SH-SY5Y (cell line): ENCODE results near the gene PTER.

ENCODE experiments used
- GATA2 ChIP-seq: IDR thresholded peaks from 2 replicates; pipeline ENCODE4 v1.6.1; 2011; ENCODE audit warnings: mild to moderate bottlenecking, low read depth, low read length
- GATA3 ChIP-seq: IDR thresholded peaks from 2 replicates; pipeline ENCODE4 v1.6.1; 2011; ENCODE audit warnings: low read depth, mild to moderate bottlenecking, low read length, moderate library complexity

Gene PTER

DNA sequence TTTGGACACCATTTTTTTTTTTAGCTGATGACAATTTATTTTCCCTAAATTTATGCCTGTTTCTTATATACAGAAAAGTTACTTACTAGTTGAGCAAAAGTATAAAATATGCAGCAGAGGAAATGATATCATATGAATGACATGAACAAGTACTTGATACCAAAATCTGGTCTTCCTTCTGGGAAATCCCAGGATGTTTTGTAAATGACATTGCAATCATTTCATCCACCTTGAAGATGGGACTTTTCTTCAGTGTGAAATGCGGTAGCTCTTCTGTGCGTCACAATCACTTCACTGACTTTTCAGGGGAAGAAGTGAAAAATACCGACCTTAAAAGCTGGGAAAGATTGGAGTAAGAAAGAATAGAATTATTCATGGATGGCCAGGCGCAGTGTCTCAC, 61.1 kb downstream of the PTER start:
- TF ChIP-seq GATA3 = no peak
- no peak for TF ChIP-seq GATA2

DNA sequence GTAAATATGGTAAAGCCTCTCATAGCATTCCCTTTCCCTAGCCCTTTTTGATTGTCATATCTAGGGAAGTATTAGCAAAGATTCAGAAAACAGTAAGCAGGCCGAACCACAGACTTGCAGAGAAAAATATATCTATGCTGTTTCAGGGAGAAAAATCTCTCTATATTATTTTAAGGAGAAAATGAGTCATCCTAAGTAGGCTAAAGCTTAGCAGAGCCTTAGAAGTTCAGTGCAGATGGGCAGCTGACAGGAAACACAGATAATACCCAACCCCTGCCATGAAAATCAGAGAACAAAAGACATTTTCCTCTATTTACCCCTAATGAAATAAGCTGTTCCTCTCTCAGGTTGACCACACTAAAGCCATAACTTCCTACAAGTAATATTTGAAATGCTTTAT, 68.4 kb downstream of the PTER start:
- no peak for TF ChIP-seq GATA2

DNA sequence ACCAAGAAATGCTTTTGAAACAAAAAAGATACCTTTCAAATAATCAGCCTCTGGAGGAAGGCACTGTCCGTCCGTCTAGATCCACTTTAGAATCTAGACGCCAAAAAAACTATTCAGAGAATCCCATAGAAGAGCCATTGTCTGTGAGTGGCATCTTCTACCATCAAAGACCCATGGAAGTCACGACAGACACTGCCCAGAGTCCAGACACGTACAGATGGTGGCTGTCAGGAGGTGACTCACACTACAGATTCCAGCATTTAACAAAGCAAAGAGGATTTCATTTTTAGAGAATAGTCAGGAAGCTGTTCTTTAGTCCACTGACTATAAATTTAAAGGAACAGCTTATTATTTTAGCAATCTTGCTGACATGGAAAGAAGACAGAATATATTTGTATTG, 73.2 kb downstream of the PTER start:
- TF ChIP-seq GATA3 = no peak
- TF ChIP-seq GATA2 = no peak

DNA sequence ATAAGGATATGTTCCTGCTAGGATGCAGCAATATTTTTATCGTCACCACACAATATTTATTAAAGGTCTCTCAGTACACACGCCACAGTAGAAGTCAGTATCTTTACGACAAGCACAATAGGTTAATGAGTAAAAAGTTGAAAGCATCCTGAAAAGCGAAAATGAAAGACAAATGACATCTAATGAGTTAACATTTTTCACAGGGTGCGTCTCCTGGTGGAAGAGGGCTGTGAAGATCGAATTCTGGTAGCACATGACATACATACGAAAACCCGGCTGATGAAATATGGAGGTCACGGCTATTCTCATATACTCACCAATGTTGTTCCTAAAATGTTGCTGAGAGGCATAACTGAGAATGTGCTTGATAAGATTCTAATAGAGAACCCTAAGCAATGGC, 74.0 kb downstream of the PTER start:
- no peak for TF ChIP-seq GATA3
- TF ChIP-seq GATA2 = no peak

DNA sequence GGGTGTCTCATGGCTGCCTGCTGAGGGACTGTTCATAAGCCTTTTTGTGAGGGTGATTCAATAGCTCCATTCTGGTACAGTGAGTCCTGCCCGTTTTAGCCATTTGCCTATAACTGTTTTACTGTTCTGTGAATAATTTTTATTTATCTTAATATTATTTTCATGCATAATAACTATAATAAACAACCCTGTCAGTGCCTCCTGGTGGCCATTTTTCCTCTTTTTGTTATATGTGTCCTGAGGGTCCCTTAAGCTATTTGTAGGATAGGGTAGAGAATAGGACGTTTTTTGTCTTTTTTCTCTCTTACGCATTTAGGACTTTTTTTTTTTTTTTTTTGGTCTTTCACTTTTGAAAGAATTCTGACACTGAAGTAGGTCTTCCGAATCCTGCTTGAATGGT, 82.0 kb downstream of the PTER start:
- no peak for TF ChIP-seq GATA2
- no peak for TF ChIP-seq GATA3

DNA sequence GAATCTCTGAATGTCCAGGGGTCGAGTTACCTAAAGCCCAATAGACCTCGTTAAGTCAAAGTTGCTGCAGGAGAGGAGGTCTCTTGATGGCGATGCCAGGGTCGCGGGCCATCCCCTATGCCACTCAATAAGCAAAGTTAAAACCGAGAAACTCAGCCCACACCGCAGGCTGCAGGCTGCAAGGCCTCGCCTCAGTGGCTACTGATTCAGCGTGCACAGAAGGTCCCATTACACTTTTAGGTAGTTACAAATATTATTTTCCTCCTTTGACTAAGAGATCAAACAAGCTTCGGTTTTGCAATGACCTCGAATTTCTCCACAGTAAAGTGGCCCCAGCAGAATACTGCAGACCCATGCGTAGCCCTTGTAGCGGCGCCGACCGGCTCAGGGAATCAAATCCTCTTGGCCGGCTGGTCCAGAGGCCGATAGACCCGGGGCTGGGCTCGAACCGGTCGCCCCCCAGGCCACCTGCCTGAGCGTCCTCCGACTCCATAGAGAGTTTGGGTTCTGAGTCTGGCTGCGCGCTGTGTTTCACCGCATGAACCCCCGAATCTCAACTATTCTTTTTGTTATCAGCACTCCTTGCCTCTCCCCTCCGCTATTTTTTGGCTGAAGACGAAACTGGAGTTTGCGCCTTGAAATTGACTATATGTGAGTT, 82.6 kb downstream of the PTER start:
- TF ChIP-seq GATA2 (no peak), GATA3 (no peak)

DNA sequence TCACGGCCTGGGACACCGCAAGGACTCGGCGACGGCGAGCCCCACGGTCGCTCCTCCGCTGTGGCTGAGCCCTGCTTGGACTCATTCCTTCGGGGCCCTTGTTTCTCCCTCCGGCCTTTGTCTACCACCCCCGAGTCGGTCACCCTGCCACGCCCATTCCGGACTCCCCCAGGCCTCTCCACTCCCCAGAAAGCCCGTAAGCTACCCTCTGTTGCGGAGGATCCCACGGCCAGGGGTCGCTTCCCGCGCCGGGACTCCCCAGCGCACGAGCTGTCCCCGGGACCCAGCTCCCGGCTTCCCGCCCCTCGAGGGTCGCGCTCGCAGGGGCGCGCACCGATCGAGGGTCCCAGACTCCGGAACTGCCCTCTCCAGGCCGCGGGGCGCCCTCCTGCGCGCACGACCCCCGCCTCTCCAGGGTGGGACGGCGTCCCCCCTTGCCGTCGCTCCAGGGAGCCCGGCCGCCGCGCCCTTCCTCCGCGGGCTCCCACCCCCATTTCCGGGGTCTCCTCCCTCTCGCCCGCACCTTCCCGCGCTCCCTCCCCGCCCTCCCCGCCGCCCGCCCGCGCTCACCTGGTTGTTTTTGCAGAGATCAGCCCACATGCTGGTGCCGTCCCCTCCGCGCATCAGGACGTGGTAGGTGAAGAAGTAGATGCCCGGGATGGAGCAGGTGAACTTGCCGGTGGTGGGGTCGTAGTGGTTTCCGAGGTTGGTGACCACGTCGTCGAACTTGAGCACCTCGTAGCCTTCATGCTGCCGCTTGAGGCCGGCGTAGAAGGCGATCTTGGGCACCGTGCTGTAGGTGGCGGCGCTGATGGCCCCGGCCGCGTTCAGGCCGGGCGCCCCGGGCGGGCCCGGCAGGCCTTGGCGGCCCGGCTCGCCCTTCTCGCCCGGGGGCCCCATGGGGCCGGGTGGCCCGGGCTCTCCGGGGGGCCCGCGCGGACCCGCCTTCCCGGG, 83.4 kb downstream of the PTER start:
- TF ChIP-seq GATA2 (no peak), GATA3 (no peak)

DNA sequence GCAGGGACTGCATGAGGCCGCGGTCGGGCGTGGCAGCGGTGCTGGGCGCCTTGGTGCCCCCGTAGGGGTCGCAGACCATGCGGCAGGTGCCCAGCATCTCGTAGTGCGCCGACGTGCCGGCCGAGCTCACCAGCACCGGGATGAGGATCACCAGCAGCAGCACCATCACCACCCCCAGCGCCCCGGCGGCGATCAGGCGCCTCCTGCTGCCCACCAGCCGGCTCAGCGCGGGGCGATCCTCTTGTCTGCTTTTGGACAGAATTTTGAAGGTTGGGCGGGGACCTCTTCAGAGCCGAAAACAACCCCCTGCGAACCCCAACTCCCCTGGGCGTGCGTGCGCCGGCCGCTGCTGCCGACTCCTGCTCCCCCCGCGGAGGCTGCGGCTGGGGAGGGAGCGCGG, 84.1 kb downstream of the PTER start:
- no peak for TF ChIP-seq GATA3
- no peak for TF ChIP-seq GATA2

DNA sequence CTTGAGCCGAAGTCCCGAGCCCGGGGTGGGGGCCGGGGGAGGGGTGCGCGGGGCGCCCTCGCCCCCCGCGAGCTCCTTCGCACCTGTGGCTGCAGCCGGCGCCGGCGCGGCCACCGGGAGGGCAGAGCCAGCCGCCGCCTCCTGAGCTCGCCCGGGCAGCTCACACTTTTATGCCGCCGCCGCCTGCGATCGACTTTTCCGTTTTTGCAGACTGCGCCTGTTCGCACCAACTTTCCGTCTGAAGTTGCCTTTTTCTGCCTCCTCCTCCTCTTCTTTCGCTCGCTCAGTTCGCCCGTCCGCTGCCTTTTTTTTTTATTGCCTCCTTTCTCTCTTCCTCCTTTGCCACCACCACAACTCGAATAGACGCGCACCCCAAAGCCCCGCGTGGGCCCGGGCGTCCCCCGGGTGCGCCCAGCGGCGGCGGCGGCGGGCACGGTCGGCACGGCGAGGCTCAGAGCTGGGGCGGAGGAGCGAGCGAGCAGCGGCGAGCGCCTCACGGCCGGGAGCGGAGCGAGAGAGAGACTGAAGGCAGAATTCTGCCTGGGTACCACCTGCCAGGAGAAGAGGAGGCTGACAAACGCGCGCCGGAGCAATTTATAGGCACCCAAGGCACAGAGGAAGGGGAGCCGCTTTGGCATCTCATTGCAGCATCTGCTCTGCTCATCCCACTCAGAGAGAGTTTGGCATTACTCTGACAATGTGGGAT, 84.7 kb downstream of the PTER start, which contains the start of gene C1QL3:
Gene C1QL3, minus strand, starts transcription at position 569 of the 706 bp plus-strand sequence. CDS start 814 bp downstream, outside the sequence.
- TF ChIP-seq GATA2 = no peak

DNA sequence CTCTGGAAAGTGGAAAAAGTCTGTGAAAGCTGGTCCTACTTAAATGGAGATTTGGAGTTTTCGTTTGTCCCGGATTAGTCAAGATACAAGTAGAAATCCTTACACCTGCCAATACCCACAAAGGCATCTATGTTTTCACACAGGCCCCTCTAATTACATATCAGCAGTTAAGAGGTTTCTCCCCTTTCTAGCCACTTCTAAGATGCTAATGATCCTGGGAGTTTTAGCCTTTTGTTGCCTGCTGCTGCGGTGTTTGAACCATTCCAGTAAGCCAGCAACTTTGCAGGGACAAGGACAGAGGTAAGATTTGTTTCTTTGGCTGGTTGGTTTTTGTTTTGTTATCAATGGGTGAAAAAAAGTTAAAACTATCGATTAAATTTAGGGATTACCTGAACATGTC, 90.6 kb downstream of the PTER start:
- TF ChIP-seq GATA2 (no peak), GATA3 (no peak)

DNA sequence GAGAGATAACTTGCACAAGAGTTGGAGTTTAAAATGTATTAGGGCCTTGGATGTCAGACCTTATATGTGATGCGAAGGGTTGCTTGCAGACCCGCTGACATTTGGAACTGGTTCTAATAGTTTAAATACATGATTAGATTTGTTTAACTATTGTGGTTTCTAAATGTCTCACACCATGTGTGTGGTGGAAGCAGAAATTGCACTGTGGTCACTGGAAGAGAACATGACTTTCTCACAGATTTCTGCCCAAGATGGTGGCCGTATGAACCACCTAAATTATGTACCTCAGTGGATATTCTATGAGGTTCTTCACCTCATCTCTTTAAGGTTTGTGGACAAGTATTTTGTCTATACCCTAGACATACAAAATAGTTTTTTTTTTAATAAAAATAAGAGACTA, 93.0 kb downstream of the PTER start:
- TF ChIP-seq GATA3 = no peak
- TF ChIP-seq GATA2 = no peak

DNA sequence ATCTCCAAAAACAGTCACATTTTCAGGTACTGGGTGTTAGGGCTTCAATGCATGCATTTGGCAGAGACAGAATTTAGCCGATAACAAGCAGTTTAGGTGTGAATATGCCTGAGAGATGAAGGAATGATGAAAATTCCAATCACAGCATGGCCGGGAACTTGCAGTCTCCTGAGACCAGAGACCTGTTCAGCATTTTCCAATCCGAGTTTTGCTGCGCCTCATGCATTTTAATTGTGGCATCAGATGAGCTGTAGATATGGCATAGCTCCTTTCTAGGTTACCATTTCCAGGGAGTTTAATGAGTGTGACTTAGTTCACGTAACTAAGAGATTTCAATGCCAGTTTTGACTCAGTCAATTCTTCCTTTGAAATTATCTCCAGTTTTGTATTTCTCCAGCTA, 99.3 kb downstream of the PTER start:
- TF ChIP-seq GATA3 = no peak

DNA sequence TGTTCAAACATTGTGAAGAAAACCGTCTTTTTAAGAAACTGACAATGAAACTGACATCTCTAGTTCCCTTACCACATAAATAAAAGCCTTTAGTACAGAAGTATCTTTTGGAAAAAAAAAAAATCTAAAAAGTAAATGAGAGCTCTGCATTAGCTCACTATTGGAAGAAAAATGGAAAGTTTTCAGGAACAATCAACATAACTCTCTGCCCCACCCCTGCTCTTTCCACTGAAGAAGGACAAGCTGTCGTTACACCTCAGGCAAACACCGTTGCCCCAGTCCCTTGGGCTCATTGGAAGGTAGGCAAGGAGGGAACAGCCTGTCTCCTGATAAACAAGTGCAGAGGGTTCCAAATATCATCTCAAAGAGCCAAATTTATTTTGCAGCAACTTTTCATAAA, 107.3 kb downstream of the PTER start:
- TF ChIP-seq GATA3 (no peak), GATA2 (no peak)

DNA sequence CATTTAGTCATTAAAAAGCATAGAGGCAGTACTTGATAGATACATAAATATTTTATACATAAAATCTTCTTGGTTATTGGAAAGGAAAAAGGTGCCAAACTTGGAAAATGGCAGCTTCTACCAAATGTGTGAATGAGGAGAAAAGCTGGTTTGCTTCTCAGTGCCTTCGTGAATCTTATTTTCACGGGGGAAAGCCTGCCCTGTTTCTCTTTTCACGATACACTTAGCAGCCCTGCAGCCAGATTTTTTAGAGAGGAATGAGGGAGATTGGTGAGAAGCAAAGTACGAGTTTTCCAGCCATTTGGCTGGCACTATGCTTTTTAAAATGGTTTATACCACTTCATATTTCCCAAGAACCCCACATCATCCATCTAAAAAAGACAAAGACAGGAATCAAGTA, 107.8 kb downstream of the PTER start:
- TF ChIP-seq GATA3 (no peak), GATA2 (no peak)

DNA sequence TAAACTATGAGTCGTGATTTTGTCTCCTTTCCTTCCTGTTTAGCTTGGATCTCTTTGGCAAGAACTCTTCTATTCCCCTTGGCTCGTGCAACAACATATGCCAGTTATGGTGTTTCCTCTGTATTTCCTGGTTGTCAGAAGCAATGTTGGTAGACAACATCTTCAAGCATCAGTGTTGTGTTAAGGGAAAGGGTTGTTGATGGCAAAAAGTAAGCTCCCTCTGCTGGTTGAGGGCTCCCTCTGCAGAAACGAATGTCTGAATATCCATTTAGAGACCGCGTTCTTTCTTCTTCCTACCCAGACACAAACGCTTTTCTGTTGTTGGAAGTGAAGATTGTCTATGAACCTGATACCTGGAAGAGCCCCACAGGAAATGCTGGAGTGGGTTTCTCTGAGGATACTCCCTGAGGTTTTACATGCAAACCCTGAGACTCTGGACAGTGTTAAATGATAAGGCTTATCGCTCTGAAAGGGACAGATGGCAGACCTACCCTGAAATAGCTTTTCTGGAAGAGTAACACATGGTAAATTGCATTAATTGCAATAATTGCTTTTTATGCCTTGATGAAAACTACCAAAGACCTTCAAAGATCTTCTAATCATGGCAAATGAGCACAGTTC, 108.4 kb downstream of the PTER start:
- TF ChIP-seq GATA3 (no peak), GATA2 (peak; percentile 40)
